GM21367 (cell line): ENCODE measurements around the gene RPH3AL.

Source experiments
- ATAC-seq: cut with Tn5 transposase; IDR thresholded peaks from one replicate; pipeline ENCODE4 v1.9.1; 2021; ENCODE audit not compliant: unreplicated experiment

Gene RPH3AL, protein sequence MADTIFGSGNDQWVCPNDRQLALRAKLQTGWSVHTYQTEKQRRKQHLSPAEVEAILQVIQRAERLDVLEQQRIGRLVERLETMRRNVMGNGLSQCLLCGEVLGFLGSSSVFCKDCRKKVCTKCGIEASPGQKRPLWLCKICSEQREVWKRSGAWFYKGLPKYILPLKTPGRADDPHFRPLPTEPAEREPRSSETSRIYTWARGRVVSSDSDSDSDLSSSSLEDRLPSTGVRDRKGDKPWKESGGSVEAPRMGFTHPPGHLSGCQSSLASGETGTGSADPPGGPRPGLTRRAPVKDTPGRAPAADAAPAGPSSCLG

DNA sequence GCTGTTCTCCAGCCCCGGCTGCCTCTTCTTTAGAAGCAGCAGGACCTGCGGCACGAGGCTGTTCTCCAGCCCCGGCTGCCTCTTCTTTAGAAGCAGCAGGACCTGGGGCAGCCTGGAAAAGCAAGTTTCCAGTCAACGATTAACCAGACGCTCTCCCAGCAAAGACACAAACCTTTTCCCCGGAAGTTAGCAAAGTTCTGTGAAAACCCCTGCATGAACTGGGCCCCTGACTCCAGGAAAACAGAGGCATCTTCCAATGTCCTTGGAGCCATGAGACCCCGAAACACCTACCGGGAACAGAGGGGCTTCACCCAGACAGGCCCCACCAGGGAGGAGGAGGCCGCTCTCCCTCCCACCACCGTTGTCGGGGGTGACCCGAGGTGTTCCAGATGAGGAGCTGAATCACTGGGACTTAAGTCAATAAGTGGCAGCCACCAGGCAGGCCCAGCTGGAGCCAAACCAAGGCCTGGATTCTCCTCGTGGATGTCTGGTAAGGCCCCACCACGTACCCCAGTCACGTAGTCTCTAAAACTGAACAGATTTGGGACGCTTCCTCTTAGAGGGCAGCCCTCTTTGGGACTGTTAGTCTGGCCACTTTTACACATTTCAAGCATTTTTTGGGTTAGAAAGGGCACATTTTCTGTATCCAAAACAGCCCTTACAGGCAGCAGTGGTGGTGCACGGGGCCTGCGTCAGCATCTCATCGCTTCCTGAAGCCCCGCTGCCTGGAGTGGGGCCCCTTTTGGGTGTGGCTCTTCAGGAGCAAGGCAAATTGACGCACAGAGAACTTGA is at the start of gene RPH3AL:
RPH3AL (minus strand) TSS at position 387 of the 792 bp plus-strand sequence. CDS start 25,264 bp downstream, outside the sequence.
- no peak for ATAC-seq

DNA sequence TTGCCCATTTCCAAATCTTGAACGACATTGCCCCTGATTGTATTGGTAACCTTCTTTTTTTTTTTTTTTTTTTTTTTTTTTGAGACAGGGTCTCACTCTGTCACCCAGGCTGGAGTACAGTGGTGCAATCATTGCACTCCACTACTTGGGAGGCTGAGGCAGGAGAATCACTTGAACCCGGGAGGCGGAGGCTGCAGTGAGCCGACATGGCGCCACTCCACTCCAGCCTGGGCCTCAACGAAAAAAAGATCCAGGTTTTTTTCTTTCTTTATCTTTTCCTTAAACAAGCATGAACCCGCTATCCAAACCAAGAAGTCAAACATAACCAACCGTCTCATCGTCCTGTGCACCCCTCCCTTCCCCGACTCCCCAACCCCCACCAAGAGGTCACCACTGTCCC is 47.6 kb upstream of the RPH3AL start:
- no peak for ATAC-seq

DNA sequence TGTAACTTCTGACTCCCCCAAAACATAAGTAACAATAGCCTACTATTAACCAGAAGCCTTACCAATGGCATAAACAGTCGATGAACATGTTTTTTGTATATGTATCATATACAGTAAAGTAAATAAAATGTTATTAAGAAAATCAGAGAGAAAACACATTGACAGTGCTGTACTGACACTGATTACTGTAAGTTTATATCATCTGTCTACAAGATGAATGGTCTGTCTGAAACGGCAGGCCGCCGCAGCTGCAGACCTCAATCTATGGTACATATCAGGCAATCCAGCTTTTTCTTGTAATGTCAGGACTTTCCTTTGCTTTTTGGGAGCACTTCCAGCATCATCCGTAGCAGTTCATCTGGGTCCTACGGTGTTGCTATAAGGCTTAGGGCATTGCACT is 44.2 kb upstream of the RPH3AL start:
- ATAC-seq = no peak

DNA sequence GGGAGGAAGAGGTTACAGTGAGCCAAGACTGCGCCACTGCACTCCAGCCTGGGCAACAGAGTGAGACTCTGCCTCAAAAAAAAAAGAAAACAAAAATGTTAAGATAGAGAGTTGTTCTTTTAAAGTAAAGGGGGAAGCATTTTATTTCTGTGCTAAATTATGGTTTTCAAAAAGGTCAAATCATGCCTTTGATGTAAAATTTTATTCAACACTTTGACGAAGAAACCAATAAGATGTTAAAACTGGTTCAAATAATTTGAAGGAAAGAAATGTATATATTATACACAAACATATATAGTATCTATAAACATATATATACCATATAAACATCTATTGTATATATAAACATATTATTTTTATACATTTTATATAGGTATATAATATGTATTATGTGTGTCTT is 43.4 kb upstream of the RPH3AL start:
- no peak for ATAC-seq

DNA sequence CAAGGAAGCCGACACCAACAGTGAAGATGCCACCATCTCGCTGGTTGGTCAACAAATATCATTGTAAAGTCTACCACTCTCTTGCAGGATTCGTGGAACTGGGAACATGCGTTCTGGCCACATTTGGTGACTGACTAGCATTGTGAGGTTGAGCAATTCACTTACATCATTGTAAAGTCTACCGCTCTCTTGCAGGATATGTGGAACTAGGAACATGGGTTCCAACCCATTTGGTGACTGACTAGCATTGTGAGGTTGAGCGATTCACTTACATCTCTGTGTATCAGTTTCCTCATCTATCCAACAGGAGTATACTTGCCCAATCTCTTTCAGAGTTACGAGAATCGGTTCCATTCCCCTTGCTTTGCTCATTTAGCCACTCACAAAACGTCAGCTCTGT is 42.6 kb upstream of the RPH3AL start:
- ATAC-seq = no peak

DNA sequence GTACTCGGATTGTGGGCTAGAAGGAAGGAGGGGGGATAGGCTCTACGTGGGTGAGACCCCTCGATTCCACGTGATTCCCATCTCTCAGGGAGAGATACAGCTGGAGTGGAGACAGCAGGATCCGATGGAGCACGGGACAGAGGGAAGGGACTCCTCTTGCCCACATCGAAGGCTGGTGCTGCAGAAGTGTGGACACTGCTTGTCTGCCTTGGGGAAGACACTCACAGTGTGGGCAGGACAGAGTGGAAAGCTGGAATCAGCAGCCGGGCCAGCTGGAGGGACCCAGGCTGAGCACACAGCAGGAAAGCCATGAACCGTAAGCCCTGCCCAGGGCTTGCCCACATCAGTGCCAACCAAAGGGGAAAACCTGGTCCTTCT is 42.1 kb upstream of the RPH3AL start:
- ATAC-seq = no peak

DNA sequence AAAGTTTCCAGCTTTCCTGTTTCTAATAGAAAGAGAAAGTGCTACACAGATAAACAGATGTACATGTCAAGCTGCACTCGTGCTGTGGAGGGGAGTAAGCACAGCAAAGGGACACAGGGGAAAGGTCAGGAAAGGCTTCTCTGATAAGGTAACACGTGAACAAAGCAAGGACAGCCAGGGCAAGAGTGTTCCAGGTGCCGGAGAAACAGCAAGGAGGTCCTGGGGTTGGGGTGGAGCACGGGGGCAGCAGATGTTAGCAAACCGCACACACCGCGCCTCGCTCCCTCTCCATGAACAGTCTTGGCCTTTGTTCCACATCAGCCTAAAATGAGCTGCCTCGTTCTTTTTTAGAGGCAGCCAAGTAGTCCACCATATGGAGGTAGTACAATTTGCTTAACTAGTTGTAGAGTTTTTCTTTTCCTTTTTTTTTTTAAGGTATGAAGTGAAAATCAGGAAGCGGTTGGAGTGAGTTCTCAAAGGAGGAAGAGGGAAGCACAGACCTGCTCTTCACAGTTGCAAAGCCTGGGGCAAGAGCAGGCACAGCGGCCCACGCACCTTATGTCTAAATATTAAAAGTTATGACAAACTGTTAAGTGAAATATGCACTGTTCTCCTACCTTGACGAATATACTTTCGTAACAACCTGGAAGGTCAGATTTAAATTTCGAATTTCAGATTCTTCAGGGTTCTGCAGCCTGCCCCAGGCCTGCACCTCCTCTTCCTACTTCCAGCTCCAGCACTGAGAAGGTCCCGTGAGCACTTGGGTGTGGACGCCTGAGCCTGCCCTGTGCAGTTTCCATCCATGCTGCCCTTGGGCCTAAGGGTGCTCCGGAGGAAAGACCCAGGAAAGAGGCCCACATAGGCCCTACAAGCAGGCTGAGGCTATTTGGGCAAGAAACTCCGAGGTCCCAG is 41.5 kb upstream of the RPH3AL start:
- ATAC-seq = no peak

DNA sequence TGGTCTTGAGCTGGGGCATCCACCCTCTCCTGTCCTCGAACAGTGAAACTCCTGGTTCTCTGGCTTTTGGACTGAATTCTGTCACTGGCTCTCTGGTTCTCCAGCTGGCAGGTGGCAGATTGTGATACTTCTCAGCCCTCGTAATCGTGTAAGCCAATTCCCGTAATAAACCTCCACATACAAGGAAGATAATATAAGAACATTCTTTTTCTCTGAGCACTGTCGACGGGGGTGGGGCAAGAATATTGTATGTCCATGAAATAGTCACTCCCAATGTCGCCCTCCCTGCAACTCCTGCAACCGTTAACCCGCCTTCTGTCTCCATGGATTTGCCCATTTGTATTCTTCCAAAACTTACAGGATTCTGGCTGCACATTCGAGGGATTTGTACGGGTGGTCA is 39.2 kb upstream of the RPH3AL start:
- no peak for ATAC-seq

DNA sequence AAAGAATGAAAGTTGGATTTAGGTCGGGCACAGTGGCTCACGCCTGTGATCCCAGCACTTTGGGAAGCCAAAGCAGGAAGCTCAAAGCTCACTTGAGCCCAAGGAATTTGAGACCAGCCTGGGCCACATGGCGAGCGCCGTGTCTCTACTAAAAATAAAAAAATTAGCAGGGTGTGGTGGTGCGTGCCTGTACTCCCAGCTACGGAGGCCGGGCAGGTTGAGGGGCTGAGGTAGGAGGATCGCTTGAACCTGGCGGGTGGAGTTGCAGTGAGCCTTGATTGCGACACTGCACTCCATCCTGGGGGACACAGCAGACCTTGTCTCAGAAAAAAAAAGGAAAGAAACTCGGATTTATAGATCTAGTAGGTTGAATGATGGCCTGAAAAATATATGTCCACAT is 37.4 kb upstream of the RPH3AL start:
- ATAC-seq = no peak

DNA sequence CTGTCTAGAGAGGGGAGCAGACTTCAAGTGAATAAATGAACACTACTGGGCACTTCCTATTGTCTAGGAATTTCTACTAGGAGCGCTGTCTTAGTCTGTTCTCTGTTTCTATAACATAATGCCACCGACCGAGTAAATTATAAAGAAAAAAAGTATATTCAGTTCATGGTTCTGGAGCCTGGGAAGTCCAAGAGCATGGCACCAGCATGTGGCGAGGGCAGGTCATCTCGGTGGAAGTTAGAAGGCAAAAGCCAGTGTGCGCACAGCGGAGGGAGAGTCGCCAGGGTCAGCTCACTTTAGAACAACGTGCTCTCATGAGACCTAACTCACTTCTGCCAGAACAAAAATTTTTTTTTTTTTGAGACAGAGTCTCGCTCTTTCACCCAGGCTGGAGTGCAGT is 35.5 kb upstream of the RPH3AL start:
- no peak for ATAC-seq

DNA sequence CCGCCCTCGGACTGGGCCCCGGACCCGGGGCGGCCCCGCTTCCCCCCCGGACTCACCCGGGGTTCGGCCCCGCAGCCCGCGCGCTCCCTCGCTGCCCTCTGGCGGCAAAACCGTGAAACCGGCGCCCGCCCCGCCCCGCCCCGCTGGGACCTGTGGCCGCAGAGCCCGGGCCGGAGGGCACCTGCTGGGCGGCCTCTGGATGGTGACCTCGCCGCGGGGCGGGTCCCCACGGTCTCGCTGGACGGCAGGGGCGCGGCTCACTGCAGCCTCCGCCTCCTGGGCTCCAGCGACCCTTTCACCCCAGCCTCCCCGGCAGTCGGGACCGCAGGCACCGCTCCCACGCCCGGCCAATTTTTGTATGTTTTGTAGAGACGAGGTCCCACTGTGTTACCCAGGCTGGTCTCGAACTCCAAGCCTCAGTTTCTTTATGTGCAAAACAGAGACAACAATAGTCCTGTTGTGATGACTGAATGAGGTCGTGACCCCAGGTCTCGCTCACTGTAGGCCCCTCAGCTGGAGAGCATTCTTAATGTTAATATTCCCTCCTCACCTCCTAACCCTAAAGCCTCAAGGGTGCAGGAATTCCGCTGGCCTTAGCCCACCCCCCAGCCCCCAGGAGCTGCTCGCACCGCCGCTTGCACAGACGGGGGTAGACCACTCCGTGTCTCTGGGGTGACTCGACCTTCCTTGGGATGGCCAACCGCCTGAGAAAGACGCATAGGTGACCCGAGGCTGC is 33.7 kb upstream of the RPH3AL start:
- no peak for ATAC-seq

DNA sequence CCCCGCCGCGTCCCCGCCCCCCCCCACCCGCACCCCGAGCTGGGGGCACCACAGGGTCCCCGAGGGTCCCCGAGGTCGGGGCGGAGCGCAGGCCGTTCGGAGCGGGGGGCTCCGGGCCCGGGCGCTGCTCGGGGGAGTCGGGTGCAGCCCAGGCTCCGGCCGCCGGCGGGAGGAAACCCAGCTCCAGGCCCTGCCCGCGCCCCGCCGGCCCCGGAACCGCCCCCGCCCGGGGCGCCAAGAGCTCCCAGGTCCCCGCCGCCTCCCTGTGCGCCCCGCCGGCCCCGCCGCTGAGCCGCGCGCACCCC is 33.2 kb upstream of the RPH3AL start:
- ATAC-seq = no peak

DNA sequence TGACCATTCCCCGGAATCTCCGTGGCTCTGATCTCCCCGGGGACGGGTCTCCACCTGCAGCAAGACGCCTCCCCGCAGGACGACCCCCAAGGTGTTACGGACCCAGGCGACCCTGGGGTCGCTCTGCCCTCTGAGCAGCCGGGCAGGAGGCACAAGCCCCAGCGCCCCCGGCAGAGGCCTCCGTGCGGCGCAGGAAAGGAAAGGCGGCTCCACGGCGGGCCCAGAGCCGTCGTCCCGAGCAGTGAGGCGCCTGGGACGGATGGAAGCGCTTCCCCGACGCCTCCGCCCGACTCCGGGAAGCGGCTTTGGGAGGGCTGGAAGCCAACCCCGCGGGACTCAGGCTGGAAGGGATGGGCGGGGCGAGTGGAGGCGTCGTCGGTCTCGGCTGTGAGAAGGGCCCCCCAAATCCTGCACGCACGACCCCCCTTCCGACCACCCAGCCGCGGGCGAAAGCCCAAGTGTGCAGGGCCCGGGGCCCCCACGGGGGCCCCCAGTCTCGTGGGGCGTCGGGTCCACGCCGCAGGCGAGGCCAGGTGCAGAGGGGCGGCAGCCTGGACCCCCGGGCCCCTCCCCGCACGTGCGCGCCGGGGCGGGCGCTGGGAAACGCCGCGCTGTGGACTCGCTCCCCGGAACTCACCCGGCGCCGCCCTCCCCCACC is 32.7 kb upstream of the RPH3AL start:
- ATAC-seq = no peak

DNA sequence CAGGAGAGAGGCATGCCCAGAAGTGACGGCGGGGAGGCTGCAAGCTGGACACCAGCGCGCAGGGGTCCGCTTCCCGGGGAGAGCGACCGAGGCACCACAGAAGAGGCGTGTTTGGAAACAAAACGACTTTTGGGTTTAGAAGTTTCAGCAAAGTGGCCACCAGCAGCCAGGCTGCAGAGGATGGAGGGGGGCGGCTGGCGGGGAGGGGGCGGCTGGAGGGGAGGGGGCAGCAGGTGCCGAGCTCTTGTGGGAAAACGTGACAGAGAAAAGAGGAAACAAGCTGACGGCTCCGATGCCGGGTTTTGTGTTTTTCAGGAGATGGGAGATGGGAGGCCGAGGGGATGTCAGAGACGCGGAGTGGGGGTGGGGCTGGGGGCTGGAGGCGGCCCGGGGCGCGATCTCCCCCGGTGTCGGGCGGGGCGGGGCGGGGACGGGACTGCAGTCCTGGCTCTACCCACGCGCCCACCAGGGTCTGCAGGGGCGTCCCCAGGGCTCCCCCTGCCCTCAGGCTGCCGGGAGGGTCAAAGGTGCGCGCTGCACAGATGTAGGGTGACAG is 32.1 kb upstream of the RPH3AL start:
- no peak for ATAC-seq

DNA sequence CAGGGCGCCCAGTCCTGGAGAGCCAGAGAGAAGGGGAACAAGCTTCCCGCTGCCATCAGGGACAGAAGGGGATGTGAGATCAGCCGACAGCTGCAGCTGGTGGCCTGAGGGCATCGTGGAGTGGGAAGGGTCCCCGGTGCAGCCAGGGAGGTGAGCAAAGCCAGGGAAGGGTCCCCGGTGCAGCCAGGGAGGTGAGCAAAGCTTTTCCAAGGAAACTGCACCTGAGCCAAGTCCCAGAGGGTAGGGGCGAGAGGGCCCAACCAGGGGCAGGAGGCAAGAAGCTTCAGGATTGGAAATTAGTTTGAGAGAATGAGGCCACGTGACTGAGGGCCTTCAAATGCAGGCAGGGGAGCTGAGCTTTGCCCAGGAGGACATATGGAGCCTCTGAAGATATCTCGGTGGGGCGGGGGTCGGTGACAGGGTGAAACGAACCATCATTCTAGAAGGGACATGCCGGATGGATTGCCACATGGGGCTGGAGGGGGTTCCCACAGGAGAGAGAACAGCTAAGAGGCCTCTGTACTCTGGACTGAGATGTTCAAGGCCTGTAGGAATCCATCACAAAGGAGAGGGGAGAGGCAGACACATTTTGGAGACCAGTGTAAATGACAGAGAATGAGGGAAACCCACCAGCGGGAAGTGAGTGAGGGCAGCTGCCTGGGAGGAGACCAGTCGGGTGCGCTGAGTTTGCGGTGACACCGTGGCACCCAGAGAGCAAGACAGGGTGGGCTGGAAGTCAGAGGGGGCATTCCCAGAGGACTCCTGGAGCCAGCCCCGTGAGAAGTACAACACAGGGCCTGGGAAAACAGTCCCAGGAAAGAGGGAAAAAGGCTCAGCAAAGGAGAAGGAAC is 31.4 kb upstream of the RPH3AL start:
- no peak for ATAC-seq

DNA sequence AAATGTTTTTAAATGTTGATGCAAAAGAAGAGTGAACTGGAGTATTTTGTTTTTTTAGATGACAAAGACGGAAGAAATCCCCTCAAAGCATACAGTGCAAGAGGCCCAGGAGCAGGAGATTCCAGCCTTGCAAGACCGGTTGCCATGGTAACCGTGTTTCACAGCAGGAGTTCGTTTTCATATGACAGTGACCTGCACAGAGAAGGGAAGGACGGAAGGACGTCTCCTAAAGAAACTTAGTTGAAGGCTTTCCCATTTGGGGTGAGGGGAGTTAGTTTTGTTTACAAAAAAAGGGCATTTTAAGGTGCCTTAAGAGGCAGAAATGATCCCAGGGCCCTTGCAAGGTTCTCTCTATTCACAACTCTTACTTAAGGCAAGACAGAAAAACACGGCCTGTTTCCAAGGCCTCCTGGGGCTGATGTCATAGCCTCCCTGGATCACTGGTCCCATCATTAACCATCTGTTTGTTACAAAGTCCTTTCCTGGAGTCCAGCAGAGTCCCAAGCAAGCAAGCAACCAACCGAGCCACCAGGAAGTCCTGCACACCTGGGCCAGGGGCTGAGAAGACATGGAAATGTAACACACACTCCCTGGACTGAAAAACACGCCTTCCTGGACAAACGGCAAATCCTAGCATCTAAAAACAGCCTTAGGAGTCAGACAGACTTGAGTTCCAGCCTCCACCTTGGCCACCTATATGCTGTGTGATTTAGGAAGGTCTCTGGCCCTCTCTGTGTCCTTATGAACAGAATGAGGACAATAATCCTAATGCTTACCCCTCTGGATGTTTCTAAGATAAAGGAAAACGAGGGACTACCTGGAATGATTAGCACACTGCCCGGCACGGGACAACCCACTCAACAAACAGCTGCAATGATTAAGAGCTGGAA is 30.3 kb upstream of the RPH3AL start:
- ATAC-seq = no peak

DNA sequence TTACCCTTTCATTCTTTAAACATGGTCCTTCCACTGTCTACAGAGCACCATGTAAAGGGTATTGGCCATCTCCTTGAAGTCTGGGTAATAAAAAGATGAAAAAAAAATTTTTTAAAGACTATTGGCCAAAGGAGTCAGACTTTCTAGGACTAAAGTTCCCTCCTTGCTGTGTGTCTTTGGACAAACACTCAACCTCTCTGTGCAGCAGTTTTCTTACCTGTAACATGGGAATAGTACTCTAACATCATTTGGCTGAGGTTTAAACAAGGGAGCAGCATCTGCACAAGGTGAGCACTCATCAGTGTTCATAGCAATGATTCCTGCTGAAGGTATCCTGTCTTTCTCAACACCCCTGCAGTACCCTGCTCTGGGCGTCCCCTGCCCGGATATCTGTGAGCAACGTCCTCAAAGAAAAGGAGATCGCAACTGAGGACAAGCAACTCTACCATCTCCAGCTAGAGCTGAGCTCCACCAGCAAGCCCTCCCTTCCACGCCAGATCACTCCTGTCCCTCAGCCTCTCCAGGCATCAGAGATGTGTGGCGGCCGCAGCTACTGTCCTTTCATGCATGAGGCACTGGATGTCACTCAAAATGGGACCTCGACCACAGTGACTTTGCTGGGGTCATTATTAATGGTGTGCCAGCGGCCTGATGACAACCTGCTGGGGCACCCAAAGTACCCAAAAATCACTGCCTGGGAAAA is 29.5 kb upstream of the RPH3AL start:
- no peak for ATAC-seq

DNA sequence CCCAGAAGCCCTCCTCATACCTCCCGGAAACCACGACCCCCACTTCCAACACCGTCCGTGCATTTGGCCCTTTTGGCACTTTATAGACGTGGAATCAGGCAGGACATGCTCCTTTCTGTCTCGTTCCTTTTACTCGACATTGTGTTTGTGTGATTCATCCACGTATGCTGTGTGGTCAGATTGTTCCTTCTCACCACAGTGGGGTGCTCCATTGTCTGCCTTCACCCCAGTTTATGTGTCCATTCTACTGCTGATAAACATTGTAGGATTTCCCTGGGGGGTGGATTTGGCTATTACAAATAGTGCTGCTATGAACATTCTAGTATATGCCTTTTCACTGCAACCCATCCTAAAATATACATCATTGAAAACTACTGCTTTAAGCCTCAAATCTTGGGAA is 28.9 kb upstream of the RPH3AL start:
- ATAC-seq = no peak
